Measurements from ENCODE around the gene OSBPL2.

The OSBPL2 gene

GRCh38 chr20:62253398-62253797 is 15.1 kb downstream of the OSBPL2 start:
- Histone ChIP-seq H3K4me3 (ENCODE audit: low read depth in 1 of 2, low read length in 2 of 2) (no peak overlapping the region), H2AFZ (ENCODE audit: low read depth, low read length) (no peak overlapping the region), H3K9me3 (ENCODE audit: insufficient read depth, low read length, severe bottlenecking) (no peaks in the 10 kb centered on the region), H3K4me1 (ENCODE audit: insufficient read depth, low read length) (no peaks in the 10 kb centered on the region), H4K20me1 (ENCODE audit: insufficient read depth, low read length) (peaks cover 56% of the 10 kb centered on the region), H3K79me2 (ENCODE audit: insufficient read depth, low read length) (peaks cover 70% of the 10 kb centered on the region), H3K27me3 (ENCODE audit: insufficient read depth, low read length, poor library complexity) (no peaks in the 10 kb centered on the region), H3K27ac (ENCODE audit: low read length) (no peak overlapping the region), H3K4me2 (ENCODE audit: insufficient read depth, low read length) (no peak overlapping the region), H3K36me3 (ENCODE audit: insufficient read depth, low read length) (peaks cover 8% of the 10 kb centered on the region; the same call in 1 of the 2 replicates), H3K9ac (ENCODE audit: low read depth, low read length) (no peak overlapping the region)
- no peak for TF ChIP-seq CTCF (IDR thresholded peaks at IDR 0.05; ENCODE audit: borderline replicate concordance, extremely low read depth, low read length, poor library complexity, severe bottlenecking)
- TF ChIP-seq EZH2 (IDR thresholded peaks at IDR 0.05; ENCODE audit: borderline replicate concordance, low read depth, low read length, severe bottlenecking): no peak
- ATAC-seq (ENCODE audit: insufficient read depth, low read depth) (no peak), DNase-seq (no peak)

DNA sequence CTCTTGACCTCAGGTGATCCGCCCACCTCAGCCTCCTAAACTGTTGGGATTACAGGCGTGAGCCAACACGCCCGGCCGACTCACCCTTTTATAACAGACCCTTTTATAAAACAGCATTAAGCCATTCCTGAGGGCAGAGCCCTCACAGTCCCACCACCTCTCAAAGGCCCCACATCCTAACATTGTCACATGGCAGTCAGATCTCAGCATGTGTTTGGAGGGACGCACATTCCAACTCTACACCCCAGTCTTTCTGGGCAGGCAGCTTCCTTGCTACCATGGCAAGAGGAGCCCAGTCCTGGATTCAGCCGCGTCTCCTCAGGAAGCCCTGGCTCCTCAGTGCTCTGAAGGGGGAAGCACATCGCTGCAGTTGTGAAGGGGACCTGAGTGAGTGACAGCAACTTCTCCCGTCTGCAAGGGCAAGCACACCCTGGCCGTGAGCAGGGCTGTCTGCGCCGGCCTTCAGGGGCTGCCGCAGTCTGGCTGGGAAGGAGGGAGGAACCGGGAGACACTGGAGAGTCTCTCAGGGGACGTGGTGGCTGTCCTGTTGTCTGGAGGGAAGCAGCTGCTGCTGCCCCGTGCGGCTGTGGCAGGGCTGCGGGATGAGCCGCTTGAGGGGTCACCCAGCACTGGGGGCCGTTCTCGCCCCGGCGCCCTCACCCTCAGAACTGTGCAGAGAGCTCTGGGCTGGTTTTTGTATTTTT is 15.9 kb downstream of the OSBPL2 start:
- Histone ChIP-seq H3K4me2 (ENCODE audit: insufficient read depth, low read length) (no peak overlapping the region), H3K4me1 (ENCODE audit: insufficient read depth, low read length) (no peaks in the 10 kb centered on the region), H3K79me2 (ENCODE audit: insufficient read depth, low read length) (peaks cover 66% of the 10 kb centered on the region), H3K27me3 (ENCODE audit: insufficient read depth, low read length, poor library complexity) (no peaks in the 10 kb centered on the region), H3K9me3 (ENCODE audit: insufficient read depth, low read length, severe bottlenecking) (no peaks in the 10 kb centered on the region), H3K9ac (ENCODE audit: low read depth, low read length) (no peak overlapping the region), H4K20me1 (ENCODE audit: insufficient read depth, low read length) (peaks cover 53% of the 10 kb centered on the region), H2AFZ (ENCODE audit: low read depth, low read length) (no peak overlapping the region), H3K4me3 (ENCODE audit: low read depth in 1 of 2, low read length in 2 of 2) (no peak overlapping the region), H3K27ac (ENCODE audit: low read length) (no peak overlapping the region), H3K36me3 (ENCODE audit: insufficient read depth, low read length) (peaks cover 14% of the 10 kb centered on the region)
- no peak for DNase-seq
- ATAC-seq (ENCODE audit: insufficient read depth, low read depth): no peak
- no peak for TF ChIP-seq EZH2 (IDR thresholded peaks at IDR 0.05; ENCODE audit: borderline replicate concordance, low read depth, low read length, severe bottlenecking)
- no peak for TF ChIP-seq CTCF (IDR thresholded peaks at IDR 0.05; ENCODE audit: borderline replicate concordance, extremely low read depth, low read length, poor library complexity, severe bottlenecking)

DNA sequence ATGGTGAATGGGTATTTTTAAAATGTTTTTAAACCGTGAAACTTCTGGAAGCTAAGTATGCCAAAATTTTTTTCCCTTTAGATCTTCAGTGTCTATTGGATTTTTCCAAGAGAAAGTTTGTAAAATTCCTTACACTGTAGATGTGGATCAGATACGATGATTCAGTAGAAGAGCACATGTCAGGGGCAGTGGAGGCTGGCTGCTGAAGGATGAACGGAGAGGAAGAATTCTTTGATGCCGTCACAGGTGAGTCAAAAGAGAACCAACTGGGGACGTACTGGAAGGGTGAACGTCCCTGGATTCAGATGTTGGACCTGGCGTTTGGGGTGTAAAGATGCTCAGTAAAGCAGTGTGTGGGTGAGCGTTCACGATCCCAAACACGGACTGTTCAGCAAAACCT is 17.7 kb downstream of the OSBPL2 start:
- ATAC-seq (ENCODE audit: insufficient read depth, low read depth): no peak
- peaks cover 51% of the 10 kb centered on the region for H3K79me2 ChIP-seq (ENCODE audit: insufficient read depth, low read length)

More for the DNA sequence above, 17.7 kb downstream of the OSBPL2 start:
- DNase-seq: no peak
- H3K27me3 ChIP-seq (ENCODE audit: insufficient read depth, low read length, poor library complexity): no peaks in the 10 kb centered on the region
- H3K27ac ChIP-seq (ENCODE audit: low read length): no peak overlapping the region
- TF ChIP-seq CTCF (IDR thresholded peaks at IDR 0.05; ENCODE audit: borderline replicate concordance, extremely low read depth, low read length, poor library complexity, severe bottlenecking) (no peak), EZH2 (IDR thresholded peaks at IDR 0.05; ENCODE audit: borderline replicate concordance, low read depth, low read length, severe bottlenecking) (no peak)
- no peaks in the 10 kb centered on the region for H3K4me1 ChIP-seq (ENCODE audit: insufficient read depth, low read length)
- H2AFZ ChIP-seq (ENCODE audit: low read depth, low read length): no peak overlapping the region
- H3K9ac ChIP-seq (ENCODE audit: low read depth, low read length): no peak overlapping the region
- no peak overlapping the region for H3K4me3 ChIP-seq (ENCODE audit: low read depth in 1 of 2, low read length in 2 of 2)
- H3K36me3 ChIP-seq (ENCODE audit: insufficient read depth, low read length): peaks cover 30% of the 10 kb centered on the region
- no peak overlapping the region for H3K4me2 ChIP-seq (ENCODE audit: insufficient read depth, low read length)
- H4K20me1 ChIP-seq (ENCODE audit: insufficient read depth, low read length): peaks cover 45% of the 10 kb centered on the region
- H3K9me3 ChIP-seq (ENCODE audit: insufficient read depth, low read length, severe bottlenecking): no peaks in the 10 kb centered on the region

All from DND-41 (cell line).